ENCODE measurements around the gene ATR. TPM values are rescaled to one million over a fixed set of nuclear protein-coding genes. Genes with fewer than 3 reads are reported as not detected.

ATR gene
- total RNA-seq, 1 donor from 2014 or later: 19.7 TPM

DNA sequence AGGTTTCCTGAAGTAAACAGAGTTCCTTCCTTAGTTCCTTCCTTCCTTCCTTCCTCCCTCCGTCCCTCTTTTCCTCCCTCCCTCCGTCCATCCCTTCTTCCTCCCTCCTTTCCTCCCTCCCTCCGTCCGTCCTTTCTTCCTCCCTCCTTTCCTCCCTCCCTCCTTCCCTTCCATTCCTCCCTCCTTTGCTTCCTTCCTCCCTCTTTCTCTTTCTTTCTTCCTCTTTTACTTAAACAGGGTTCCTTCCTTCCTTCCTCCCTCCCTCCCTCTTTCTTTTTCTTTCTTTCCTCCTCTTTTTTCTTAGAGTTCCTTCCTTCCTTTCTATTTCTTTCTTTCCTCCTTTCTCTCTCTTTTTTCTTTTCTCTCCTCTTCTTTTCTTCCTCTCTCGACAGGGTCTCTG lies 35.2 kb downstream of the ATR start:
- H3K4me1 ChIP-seq: no peaks in the 10 kb centered on the region
- peaks cover 40% of the 10 kb centered on the region for H3K36me3 ChIP-seq
- no peak for TF ChIP-seq CTCF (IDR thresholded peaks at IDR 0.05)
- intact Hi-C loops (cut with DNase I): no loop called here
- H3K4me3 ChIP-seq: no peak overlapping the region
- no peak for DNase-seq
- H3K9me3 ChIP-seq: no peaks in the 10 kb centered on the region
- H3K27ac ChIP-seq: no peak overlapping the region
- no peaks in the 10 kb centered on the region for H3K27me3 ChIP-seq (ENCODE audit: low read depth)
- no peak for ATAC-seq

DNA sequence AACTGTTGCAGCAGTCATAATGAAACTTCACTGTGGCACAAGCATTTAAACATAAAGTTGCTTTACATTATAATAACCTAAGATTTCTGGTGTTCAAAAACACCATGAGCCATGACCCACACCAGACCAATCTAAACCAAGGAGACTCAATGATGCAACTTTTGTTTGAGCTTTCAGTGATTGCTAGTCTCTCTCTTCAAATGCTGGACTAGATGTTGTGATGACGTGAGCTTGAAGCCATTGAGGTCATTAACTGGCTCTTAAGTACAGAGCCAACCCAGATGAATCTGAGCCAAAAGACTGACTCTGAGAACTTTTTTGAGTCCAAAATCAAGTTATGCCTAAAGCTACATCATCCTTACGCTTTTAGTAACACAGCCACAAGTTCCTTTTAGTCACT lies 36.5 kb downstream of the ATR start:
- Histone ChIP-seq H3K27me3 (ENCODE audit: low read depth) (no peaks in the 10 kb centered on the region), H3K4me3 (no peak overlapping the region), H3K27ac (no peak overlapping the region), H3K4me1 (no peaks in the 10 kb centered on the region), H3K36me3 (peaks cover 36% of the 10 kb centered on the region), H3K9me3 (no peaks in the 10 kb centered on the region)
- TF ChIP-seq CTCF (IDR thresholded peaks at IDR 0.05): no peak
- intact Hi-C loops (cut with DNase I): no loop called here
- ATAC-seq (no peak), DNase-seq (no peak)

GRCh38 chr3:142536519-142536918 lies 42.0 kb downstream of the ATR start:
- H3K36me3 ChIP-seq: peaks cover 67% of the 10 kb centered on the region
- no peak for ATAC-seq

DNA sequence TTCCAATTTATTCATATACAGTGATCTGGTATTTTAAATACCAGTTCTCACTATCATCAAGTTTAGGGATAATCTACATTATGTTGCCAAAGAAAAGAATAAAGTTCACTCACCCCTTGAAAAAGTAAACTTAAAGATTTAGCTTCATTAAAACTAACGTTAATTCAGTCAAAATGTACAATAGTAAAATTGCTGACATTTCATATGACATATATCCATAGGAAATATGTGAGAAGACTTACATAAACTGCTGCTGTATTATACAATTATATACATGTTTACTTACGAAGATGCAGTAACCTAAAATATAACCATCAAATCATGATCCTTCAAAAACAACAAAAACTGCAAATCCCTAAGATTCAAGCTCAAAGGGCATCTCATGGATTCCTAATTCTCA lies 44.0 kb downstream of the ATR start:
- H3K36me3 ChIP-seq: peaks cover 62% of the 10 kb centered on the region
- ATAC-seq: no peak

More at GRCh38 chr3:142536519-142536918, 42.0 kb downstream of the ATR start:
- H3K27me3 ChIP-seq (ENCODE audit: low read depth): no peaks in the 10 kb centered on the region
- H3K4me3 ChIP-seq: no peak overlapping the region
- no peak overlapping the region for H3K27ac ChIP-seq
- intact Hi-C loops (cut with DNase I): no loop called here
- no peak for TF ChIP-seq CTCF (IDR thresholded peaks at IDR 0.05)
- H3K4me1 ChIP-seq: no peaks in the 10 kb centered on the region
- no peak for DNase-seq
- H3K9me3 ChIP-seq: no peaks in the 10 kb centered on the region

DNA sequence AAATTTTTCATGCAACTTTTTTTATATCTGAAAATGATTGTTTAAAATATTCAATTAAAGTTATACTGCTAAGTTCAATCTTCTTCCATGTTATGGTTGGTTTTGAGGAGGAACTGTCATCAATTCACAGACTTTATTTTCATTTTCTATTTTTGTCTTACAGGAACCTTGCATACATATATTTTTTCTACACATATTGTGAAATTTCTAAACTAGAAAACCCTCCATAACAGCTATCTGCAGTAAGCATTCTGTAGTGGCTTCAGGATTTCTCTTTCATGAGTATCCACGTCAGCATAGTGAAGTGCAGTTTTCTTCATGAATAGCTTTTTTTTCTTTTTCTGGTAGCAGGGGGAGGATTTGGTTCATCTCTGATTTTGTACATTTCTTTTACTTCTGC lies 48.2 kb downstream of the ATR start:
- no peak for DNase-seq
- H3K36me3 ChIP-seq: peaks cover 34% of the 10 kb centered on the region
- H3K4me3 ChIP-seq: no peak overlapping the region
- no peak overlapping the region for H3K27ac ChIP-seq
- TF ChIP-seq CTCF (IDR thresholded peaks at IDR 0.05): no peak
- H3K9me3 ChIP-seq: no peaks in the 10 kb centered on the region
- no peaks in the 10 kb centered on the region for H3K4me1 ChIP-seq
- ATAC-seq: no peak
- no peaks in the 10 kb centered on the region for H3K27me3 ChIP-seq (ENCODE audit: low read depth)
- intact Hi-C loops (cut with DNase I): no loop called here

More for the DNA sequence above, 44.0 kb downstream of the ATR start:
- DNase-seq: no peak
- Histone ChIP-seq H3K9me3 (no peaks in the 10 kb centered on the region), H3K4me3 (no peak overlapping the region), H3K4me1 (no peaks in the 10 kb centered on the region), H3K27me3 (ENCODE audit: low read depth) (no peaks in the 10 kb centered on the region), H3K27ac (no peak overlapping the region)
- TF ChIP-seq CTCF (IDR thresholded peaks at IDR 0.05): no peak
- intact Hi-C loops (cut with DNase I): no loop called here

All from lower lobe of right lung (tissue), 2 donors.